HG02571 (cell line): ENCODE data around the gene PAX2.
"Not testable (repeated sequence)": the region's sequence is repeated elsewhere in the genome, so short reads cannot be mapped to it uniquely, and the experiment has no call there.

Source experiments
- ATAC-seq: cut with Tn5 transposase; IDR thresholded peaks from one replicate; pipeline ENCODE4 v1.9.1; 2021; ENCODE audit warnings: mild to moderate bottlenecking, moderate library complexity; ENCODE audit not compliant: unreplicated experiment

The PAX2 gene

DNA sequence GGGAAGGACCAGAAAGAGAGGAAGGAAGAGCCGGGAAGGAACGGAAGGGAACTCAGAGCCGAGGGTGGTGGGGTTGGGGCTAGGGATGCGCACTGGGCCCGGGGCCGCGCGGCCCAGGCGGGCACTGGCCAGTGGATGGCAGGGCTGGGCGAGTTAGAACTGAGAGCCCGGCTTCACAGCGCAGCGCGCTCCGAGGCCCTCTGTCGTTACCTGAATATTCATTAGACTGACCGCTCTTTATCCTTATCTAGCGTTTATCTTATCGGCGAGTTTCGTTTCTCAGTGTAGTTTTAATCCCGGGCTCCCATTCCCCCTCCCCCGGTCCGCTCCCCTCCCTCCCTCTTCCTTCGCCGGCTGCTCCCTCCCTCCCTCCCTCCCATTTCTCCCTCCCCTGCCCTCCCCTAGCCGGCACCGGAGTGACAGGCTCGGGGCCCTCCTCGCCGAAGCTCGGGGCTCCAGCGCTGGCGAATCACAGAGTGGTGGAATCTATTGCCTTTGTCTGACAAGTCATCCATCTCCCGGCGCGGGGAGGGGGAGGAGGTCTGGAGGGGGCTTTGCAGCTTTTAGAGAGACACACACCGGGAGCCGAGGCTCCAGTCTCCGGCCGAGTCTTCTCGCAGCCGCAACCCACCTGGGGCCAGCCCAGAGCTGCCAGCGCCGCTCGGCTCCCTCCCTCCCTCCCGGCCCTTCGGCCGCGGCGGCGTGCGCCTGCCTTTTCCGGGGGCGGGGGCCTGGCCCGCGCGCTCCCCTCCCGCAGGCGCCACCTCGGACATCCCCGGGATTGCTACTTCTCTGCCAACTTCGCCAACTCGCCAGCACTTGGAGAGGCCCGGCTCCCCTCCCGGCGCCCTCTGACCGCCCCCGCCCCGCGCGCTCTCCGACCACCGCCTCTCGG lies at the start of gene PAX2:
Gene PAX2, plus strand, starts transcription at position 596 of the 895 bp plus-strand sequence. CDS start 679 bp downstream, outside the sequence.
- no peak for ATAC-seq

DNA sequence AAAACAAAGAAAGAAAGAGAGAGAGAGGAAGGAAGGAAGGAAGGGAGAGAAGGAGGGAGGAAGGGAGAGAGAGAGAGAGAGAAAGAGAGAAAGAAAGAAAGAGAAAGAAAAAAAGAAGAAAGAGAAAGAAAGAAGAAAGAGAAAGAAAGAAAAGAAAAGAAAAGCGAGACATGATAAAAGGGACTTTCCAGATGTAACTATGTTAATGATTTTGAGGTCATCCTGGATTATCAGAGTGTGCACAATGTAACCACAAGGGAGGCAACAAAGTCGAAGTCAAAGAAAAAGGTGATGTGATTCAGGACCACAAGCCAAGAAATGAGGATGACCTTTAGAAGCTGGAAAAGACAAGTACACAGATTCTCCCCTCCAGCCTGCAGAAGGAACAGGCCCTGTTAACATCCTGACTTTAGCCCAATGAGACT lies 48.9 kb upstream of the PAX2 start:
- ATAC-seq = no peak

DNA sequence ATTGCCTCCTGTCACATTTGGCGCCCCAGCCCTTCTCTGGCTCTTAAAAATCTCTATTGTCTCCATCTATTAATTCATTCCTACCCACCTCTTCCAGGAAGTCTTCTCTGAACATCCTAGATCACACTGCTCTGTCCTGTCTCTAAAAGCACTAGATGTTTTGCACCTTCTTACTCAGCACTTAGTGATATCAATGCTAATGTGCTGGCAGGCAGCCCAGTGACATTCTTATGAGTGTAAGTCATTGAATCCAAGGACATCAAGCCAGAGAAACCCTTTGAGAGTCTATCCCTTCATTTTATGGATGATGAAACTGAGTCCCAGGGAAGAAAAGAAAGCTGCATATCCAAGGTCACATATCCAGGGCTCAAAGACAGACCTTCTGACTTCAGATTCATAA lies 48.3 kb upstream of the PAX2 start:
- ATAC-seq = no peak

DNA sequence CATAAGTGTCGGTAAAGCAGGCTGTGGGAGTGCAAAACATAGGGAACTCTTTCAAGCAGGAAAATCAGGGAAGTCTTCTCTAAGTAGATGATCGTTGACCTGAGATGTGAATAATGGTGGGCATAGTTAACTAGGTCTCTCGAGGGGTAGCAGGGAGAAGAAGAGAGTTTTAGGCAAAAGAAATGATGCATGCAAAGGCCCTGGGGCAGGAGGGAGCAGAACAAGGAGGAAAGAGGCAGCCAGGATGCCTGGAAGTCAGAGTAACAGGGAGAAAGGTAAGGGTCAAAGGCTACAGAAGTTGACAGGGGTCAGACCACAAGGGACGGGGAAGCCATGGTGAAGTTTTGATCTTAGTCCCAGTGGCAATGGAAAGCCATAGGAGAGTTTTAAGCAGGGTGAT lies 47.8 kb upstream of the PAX2 start:
- ATAC-seq = no peak

DNA sequence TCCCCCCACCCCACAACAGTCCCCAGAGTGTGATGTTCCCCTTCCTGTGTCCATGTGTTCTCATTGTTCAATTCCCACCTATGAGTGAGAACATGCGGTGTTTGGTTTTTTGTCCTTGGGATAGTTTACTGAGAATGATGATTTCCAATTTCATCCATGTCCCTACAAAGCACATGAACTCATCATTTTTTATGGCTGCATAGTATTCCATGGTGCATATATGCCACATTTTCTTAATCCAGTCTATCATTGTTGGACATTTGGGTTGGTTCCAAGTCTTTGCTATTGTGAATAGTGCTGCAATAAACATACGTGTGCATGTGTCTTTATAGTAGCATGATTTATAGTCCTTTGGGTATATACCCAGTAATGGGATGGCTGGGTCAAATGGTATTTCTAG lies 43.7 kb upstream of the PAX2 start:
- not testable (repeated sequence) for ATAC-seq

DNA sequence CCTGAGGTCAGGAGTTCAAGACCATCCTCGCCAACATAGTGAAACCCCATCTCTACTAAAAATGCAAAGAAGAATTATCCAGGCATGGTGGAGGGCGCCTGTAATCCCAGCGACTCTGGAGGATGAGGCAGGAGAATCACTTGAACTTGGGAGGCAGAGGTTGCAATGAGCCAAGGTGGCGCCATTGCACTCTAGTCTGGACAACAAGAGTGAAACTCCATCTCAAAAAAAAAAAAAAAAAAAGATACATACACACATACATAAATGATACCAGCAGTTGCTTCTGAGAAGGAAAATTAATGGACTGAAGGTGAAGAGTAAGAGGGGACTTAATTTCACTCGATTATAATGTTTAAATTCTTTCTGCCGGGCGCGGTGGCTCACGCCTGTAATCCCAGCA lies 40.2 kb upstream of the PAX2 start:
- ATAC-seq = no peak

DNA sequence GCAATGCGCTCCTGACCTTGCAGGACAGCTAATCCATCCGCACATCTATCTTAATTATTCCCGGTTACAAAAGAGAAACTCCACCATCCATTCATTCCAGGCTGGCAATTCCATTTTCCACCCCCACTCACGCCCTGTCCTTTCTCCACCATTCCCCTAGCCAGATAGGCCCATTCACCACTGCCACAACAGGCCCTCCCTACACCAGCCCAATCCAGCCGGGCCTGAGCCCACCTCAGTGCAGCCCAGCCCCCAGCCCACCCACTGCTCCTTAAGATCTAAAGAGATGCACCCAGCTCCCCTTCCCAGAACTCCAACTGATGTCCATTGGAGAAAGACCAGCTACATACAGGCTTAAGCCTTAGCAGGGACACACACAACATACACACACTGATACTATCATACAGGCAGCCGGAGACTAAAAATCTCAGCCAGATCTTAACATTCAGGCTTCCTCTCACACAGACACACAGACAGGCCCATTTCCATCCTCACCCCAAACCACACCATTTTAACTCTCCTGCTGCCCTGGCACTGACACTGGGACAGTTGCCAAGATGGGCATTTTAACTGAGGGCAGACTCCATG lies 38.0 kb upstream of the PAX2 start:
- ATAC-seq = no peak

DNA sequence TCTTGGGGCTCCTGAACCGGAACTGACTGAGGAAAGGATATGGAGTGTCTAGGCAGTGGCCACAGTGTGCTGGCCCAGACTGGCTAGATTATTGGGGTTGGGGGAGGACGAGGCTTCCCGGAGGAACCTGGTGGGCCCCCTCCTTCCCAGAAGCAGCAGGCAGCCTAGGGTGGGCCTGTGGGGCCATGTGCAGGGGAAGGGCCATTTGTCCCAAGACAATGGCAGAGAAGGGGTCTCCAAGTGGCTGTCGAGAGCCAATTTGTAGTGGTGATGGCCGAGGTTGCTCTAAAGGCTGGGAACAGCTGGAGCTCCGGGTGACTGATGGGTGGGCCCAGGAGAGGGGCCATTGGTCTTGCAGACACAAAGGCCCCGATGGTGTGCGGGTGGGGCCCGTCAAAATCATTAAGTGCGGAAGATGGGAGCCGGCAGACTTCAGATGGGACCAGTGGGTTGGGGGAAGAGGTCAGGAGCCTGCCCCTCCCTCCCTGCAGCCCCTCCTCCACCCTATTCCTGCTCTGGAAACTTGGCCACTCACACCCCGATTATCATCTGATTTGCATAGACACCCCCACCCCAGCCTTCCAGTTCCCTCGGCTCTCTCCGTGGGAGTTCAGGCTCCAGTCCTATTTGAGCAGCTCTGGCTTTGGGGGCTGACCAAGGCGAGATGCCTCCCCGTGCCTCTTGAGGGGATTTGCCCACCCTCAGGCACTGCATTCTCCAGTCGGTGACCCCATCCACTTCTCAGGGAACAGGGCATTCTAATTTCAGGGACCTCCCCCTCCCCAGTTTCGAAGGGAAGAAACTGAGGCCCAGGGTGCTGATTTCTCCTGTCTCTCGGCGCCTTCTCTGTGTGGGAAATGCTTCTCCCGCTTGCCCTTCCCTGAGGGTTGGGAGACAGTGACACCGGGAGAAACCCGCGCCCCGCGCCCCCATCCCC lies 36.0 kb upstream of the PAX2 start:
- no peak for ATAC-seq

DNA sequence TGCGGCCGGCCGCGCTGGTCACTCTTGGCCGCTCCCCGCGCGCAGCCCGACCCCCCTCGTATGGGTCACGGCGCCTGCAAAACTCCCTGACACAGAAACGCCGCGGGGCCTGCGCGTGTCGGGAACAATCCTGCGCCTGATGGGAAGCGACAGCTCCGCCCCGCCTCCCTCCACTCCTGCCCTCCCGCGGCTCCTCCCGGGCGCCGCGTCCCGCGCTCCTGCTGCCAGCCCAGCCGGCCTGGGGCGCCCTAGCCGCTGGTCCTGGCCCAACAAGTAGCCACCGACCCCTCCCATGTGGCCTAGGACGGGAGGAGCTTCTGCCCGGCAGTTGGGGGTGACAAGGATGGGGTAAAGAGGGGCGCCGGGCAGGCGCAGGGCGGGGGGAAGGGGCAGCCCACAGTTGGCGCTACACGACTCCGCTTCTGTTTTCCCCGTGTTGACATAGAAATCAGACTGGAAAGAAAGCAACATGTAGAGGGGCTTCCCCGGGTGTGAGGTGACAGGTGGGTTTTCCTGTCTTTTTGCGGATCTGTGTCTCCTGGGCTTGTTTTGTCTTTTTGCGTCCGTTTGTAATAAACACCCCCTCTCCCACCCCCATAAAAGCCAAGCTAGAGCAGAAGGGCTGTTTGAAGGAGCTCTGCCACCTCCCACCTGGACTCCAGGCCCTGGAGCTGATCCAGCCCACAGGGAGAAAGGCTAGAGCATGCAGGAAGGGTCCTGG lies 35.1 kb upstream of the PAX2 start:
- ATAC-seq = no peak

DNA sequence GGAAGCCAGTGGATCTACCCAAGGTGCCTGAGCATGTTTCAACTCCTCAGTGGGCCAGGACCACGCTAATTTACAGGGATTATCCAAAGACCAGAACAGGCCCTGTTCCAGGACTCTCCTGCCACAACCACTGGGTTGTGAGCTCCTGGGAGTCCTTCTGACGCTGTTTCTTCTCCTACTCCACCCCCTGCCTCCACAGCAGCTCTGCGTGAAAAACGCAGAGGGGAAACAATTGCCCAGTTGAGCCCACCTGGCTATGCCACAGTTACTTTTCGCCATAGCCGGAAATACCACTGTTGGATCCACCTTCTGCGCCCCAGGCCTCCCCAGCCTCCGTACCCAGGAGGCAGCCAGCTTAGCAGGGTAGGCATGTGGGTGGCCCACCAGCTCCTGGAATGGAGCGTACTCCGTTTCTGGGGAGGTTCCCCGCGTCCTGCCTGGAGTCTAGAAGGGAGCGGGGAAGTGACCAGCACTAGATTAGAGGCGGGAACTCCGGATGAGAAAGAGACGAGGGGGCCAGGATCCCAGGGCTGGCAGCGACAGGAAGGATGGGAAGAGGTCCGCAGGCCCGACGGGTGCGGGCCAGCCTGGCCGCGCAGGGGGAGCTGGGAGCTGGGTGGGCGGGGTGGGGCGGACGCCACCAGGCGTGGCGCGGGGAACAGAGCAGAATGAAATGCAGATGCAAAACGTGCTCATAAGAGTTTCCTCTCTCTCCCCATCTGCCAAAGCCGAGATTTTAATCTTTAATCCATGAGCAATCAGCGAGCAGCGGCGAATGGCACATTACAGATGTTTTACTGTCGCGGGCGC lies 32.1 kb upstream of the PAX2 start:
- no peak for ATAC-seq

DNA sequence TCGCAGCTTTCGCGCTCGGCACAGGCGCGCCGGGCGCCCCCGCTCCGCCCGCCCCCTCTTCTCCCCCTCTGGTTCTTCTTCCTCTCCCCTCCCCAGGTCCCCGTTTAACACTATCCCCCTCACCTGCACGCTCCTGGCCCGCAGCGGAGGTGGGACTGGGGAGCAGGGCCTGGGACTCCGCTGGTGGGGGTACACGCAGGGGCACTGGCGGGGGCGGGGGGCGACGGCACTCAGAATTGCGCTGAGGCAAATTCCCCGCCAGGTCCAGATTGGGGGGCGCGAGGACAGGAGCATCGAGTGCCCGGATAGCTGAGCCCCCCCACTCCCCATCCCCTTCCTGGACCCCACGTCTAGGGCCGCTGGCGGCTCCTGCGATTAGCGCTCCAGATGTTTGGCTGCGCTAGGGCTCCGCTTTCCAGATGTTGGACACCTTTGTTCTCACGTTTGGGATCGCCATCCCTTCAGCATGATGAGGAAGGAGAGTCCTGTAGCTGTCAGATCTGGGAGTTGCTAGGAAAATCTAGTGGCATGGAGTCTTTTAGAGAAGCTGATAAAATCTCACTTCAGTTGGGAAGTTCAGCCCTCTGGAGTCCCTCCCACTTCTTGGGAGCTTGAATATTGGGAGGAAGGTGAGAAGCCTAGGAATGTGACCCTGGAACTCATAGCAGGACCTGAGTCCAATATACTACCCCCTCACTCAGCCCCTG lies 31.4 kb upstream of the PAX2 start:
- no peak for ATAC-seq

DNA sequence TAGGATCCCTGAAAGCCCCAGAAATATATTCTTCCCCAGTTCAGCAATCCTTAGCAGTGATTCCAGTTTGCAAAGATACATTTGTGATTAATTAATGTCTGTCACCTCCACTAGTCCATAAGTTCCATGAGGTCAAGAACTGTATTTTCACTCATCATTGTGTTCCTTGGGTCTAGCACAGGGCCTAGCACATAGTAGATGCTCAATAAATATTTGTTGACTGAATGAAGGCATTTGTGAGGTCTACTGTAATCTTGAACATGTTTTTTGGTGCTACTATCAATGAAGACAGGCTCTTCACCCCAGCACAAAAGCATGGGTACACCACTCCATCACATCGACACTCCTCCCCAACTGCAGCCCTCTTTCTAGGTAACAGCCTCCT lies 30.8 kb upstream of the PAX2 start:
- ATAC-seq = no peak

DNA sequence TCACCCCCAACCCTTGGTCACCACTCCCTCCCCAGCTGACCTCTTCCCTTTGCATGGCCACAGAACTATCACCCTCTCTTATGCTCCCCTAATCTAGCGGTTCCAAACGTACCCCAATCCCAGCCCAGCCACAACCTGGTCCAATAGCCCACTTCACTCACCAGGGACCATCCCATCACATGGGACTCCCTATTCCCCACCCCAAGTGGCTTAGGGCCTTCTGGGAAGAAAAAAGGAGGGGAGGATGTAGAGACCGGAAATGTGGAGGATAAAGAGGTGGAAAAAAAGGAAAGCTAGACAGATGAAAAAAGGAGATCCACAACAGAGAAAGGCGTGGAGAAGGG lies 30.3 kb upstream of the PAX2 start:
- no peak for ATAC-seq

DNA sequence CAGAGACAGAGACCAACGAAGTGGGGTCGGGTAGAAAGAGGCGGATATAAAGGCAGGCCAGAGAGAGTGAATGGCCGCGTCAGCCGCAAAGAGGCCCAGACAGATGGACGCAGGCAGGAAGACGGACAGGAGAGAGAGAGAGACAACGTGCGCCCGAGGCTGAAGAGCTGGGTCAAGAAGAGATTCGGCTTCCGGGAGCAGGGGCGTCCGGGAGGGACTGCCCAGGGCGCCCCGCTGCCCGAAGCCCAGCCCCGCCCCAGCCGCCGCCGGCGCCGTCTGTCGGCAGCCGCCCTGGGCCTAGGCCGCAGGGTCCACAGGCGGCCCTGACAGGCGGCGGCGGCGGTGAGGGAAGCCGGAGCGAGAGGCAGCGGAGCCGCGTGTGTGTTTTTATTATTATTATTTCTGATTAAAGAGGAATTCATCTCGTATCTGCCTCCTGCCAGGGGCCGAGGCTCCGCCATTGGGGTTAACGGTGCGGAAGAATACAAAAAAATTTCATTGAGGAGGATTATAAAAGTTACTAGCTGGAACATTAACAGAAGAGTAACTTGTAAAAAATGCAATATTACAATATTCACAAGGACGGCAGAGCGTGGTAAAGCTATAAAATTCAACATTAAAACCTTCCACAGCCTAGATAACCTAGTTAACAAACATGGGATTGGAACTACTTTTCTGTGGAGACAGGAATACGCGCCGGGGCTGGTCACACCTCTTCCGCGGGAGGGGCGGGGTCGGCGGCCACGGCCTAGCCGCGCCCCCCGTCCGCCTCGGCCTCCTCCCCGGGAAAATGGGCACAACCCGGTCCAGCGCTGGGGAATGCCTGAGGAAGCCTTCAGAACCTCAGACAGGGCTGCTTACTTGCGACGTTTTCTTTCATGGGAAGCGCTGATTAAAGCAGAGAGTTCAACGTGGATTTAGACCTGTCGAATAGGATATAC lies 29.7 kb upstream of the PAX2 start:
- ATAC-seq = no peak

DNA sequence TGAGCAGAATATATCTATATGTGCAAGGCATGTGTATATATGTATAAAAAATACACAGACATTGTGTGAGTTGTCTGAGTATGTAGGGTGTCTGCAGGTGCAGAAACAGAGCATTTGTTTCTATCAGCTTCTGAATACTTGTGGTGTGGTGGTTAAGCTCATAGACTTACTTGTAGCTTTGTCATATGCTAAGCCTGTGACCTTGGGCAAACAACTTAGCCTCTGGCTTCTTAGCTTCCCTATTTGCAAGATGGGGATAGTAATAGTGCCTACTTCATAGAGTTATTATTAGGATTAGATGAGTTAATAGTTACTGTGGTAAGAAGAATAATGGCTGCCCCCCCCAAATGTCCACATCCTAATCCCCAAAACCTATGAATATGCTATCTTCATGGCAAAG lies 28.2 kb upstream of the PAX2 start:
- no peak for ATAC-seq

DNA sequence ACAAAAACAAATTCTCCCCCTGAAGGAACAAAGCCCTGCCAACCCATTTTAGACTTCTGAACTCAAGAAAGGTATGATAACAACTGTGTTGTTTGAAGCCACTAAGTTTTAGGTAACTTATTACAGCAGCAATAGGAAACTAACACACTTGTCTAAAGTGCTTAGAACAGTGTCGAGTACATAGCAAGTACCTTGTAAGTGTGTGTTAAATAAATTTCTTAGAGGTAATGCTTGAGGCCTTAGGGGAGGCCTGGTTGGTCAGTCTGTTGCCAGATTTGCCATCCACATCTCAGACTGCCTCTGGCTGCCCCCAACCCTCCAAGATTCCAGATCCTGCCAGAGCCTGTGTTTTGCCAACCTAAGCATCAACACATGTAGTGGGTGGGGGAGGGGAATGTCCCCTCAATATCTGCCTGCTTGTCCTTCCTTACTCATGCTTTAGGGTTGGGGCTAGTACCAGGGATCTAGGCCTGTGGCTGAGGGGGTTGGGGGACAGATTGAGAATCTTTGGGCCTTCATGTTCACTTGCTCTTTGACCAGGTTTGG lies 27.1 kb upstream of the PAX2 start:
- ATAC-seq = no peak

DNA sequence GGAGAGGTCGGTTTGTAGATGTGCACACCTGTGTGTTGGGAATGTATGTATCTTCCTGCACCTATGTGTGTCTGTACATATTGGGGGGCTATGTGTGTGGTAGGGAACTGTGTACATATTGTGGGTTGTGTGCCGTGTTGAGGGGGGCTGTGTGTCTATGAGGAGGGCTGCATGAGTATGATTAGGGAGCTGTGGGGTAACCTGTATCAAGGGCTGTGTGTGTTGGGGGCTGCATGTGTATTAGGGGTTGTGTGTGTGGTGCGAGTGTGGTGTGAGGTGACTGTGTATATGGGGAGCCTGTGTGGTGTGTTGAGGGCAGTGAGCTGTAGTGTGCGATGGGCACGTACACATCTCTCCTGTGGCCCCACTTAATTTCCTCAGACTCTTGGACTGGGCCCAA lies 22.2 kb upstream of the PAX2 start:
- ATAC-seq = no peak
